NCI-H2196 (cell line): ENCODE measurements around the gene ZNF304.
"Not testable (repeated sequence)": the region's sequence is repeated elsewhere in the genome, so short reads cannot be mapped to it uniquely, and the experiment has no call there.

Experiments
- DNase-seq: peaks from one replicate; lab custom pipeline; 2025; ENCODE audit not compliant: unreplicated experiment; lab: John Stamatoyannopoulos, UW

ZNF304 gene

GRCh38 chr19:57359300-57359699 lies 8.2 kb downstream of the ZNF304 start:
- no peak for DNase-seq

- no peak for DNase-seq
Observed at GRCh38 chr19:57362419-57362818, 11.3 kb downstream of the ZNF304 start.

- DNase-seq: peak; percentile 98
Observed at GRCh38 chr19:57362997-57363687, 12.1 kb downstream of the ZNF304 start, which contains the start of the genes TRAPPC2B and ZNF547. Gene TRAPPC2B, plus strand, starts transcription at chr19:57363551. Its CDS starts 1,283 bp downstream, at chr19:57364834. Gene ZNF547, plus strand, starts transcription at chr19:57363551. Its CDS starts 5,005 bp downstream, at chr19:57368556.

- DNase-seq: no peak
Observed at GRCh38 chr19:57363688-57364181, 12.7 kb downstream of the ZNF304 start.

GRCh38 chr19:57366776-57367175 lies 15.7 kb downstream of the ZNF304 start:
- no peak for DNase-seq

- no peak for DNase-seq
Observed at GRCh38 chr19:57374179-57374578, 23.1 kb downstream of the ZNF304 start.

GRCh38 chr19:57374647-57375046 lies 23.6 kb downstream of the ZNF304 start:
- not testable (repeated sequence) for DNase-seq

- no peak for DNase-seq
Observed at GRCh38 chr19:57376151-57376550, 25.1 kb downstream of the ZNF304 start.

- no peak for DNase-seq
Observed at GRCh38 chr19:57377498-57378146, 26.6 kb downstream of the ZNF304 start.

- DNase-seq: no peak
Observed at GRCh38 chr19:57380923-57381322, 29.9 kb downstream of the ZNF304 start.

GRCh38 chr19:57382806-57383488 lies 31.9 kb downstream of the ZNF304 start:
- no peak for DNase-seq

- DNase-seq: no peak
Observed at GRCh38 chr19:57389194-57389729, 38.2 kb downstream of the ZNF304 start.

- peak; percentile 96 for DNase-seq
Observed at GRCh38 chr19:57389730-57390598, 38.9 kb downstream of the ZNF304 start, which contains the start of gene ZNF548. Gene ZNF548, plus strand, starts transcription at chr19:57389854. Its CDS starts 246 bp downstream, at chr19:57390100.

GRCh38 chr19:57395710-57396109 lies 44.6 kb downstream of the ZNF304 start:
- no peak for DNase-seq

GRCh38 chr19:57398868-57399267 lies 47.8 kb downstream of the ZNF304 start:
- no peak for DNase-seq

GRCh38 chr19:57403737-57404563 lies 52.9 kb downstream of the ZNF304 start:
- no peak for DNase-seq

- peak; percentile 11 for DNase-seq
Observed at GRCh38 chr19:57406516-57407123, 55.5 kb downstream of the ZNF304 start.
